Raji (cell line): ENCODE measurements around the gene EXOC6B.

Experiments used
- POLR2A ChIP-seq: IDR thresholded peaks from 2 replicates; pipeline ENCODE4 v1.6.1; 2011; ENCODE audit warnings: low read depth, low read length, control low read depth; ENCODE audit not compliant: insufficient read depth

Gene EXOC6B

GRCh38 chr2:72813841-72814240, 12.0 kb downstream of the EXOC6B start:
- no peak for TF ChIP-seq POLR2A

- no peak for TF ChIP-seq POLR2A
Measured at GRCh38 chr2:72810165-72810564, 15.7 kb downstream of the EXOC6B start.

GRCh38 chr2:72809095-72809494, 16.7 kb downstream of the EXOC6B start:
- TF ChIP-seq POLR2A: no peak

GRCh38 chr2:72806280-72806945, 19.4 kb downstream of the EXOC6B start:
- no peak for TF ChIP-seq POLR2A

GRCh38 chr2:72803626-72804320, 22.1 kb downstream of the EXOC6B start:
- no peak for TF ChIP-seq POLR2A

GRCh38 chr2:72803151-72803550, 22.7 kb downstream of the EXOC6B start:
- no peak for TF ChIP-seq POLR2A

GRCh38 chr2:72800492-72800891, 25.3 kb downstream of the EXOC6B start:
- no peak for TF ChIP-seq POLR2A

GRCh38 chr2:72797740-72798139, 28.1 kb downstream of the EXOC6B start:
- TF ChIP-seq POLR2A: no peak

GRCh38 chr2:72796766-72797165, 29.1 kb downstream of the EXOC6B start:
- no peak for TF ChIP-seq POLR2A

GRCh38 chr2:72794572-72794971, 31.3 kb downstream of the EXOC6B start:
- TF ChIP-seq POLR2A: no peak

GRCh38 chr2:72793798-72794440, 31.9 kb downstream of the EXOC6B start:
- TF ChIP-seq POLR2A: no peak

GRCh38 chr2:72789241-72789640, 36.6 kb downstream of the EXOC6B start:
- TF ChIP-seq POLR2A: no peak

GRCh38 chr2:72788756-72789155, 37.1 kb downstream of the EXOC6B start:
- no peak for TF ChIP-seq POLR2A

GRCh38 chr2:72785517-72785916, 40.3 kb downstream of the EXOC6B start:
- no peak for TF ChIP-seq POLR2A

- no peak for TF ChIP-seq POLR2A
Measured at GRCh38 chr2:72782520-72782919, 43.3 kb downstream of the EXOC6B start.

- no peak for TF ChIP-seq POLR2A
Measured at GRCh38 chr2:72781480-72781879, 44.4 kb downstream of the EXOC6B start.
